ENCODE results near the gene UPF3A.
"Not testable (repeated sequence)": the region's sequence is repeated elsewhere in the genome, so short reads cannot be mapped to it uniquely, and the experiment has no call there.

UPF3A gene

GRCh38 chr13:114264313-114264712 is 17.1 kb upstream of the UPF3A start:
- DNase-seq = not testable (repeated sequence)

- no peak for DNase-seq
These were observed 16.4 kb upstream of the UPF3A start for GRCh38 chr13:114264886-114265611.

- no peak for DNase-seq
These were observed 15.2 kb upstream of the UPF3A start for GRCh38 chr13:114266241-114266640.

GRCh38 chr13:114268344-114269280 is 12.8 kb upstream of the UPF3A start:
- DNase-seq = no peak

GRCh38 chr13:114269281-114269770 is 12.1 kb upstream of the UPF3A start:
- no peak for DNase-seq

- DNase-seq = no peak
These were observed 8.4 kb upstream of the UPF3A start for GRCh38 chr13:114272977-114273376.

- DNase-seq = no peak
These were observed 6.1 kb upstream of the UPF3A start for GRCh38 chr13:114275304-114275703.

- no peak for DNase-seq
These were observed 2.3 kb upstream of the UPF3A start for GRCh38 chr13:114279146-114279545.

GRCh38 chr13:114279758-114280355 is 1.5 kb upstream of the UPF3A start:
- DNase-seq = no peak

- DNase-seq = peak; percentile 89
These were observed 755 bp downstream of the UPF3A start for GRCh38 chr13:114282041-114282670.

GRCh38 chr13:114283576-114283975 is 2.2 kb downstream of the UPF3A start:
- DNase-seq = no peak

GRCh38 chr13:114284680-114285079 is 3.3 kb downstream of the UPF3A start:
- no peak for DNase-seq

GRCh38 chr13:114285166-114285808 is 3.9 kb downstream of the UPF3A start:
- DNase-seq = no peak

- DNase-seq = no peak
These were observed 5.4 kb downstream of the UPF3A start for GRCh38 chr13:114286808-114287207.

GRCh38 chr13:114288157-114288591 is 6.8 kb downstream of the UPF3A start:
- no peak for DNase-seq

- DNase-seq = no peak
These were observed 15.0 kb downstream of the UPF3A start for GRCh38 chr13:114296448-114296847.

- no peak for DNase-seq
These were observed 15.5 kb downstream of the UPF3A start for GRCh38 chr13:114296902-114297301.

- no peak for DNase-seq
These were observed 17.5 kb downstream of the UPF3A start for GRCh38 chr13:114298866-114299265.

- no peak for DNase-seq
These were observed 18.4 kb downstream of the UPF3A start for GRCh38 chr13:114299604-114300305.

GRCh38 chr13:114303700-114304327 is 22.4 kb downstream of the UPF3A start:
- DNase-seq = no peak

- DNase-seq = no peak
These were observed 23.1 kb downstream of the UPF3A start for GRCh38 chr13:114304346-114305034.

All from NCI-H1105 treated with DMSO at 0.1 percent for 48 hours (cell line).